Stimulated activated CD4-positive, alpha-beta T cell treated with anti-CD3 and anti-CD28 coated beads, Interleukin-2, amount 100 ng/mL, for 24 hours (primary cell): ENCODE measurements around the gene GARRE1.
"Not testable (repeated sequence)": the region's sequence is repeated elsewhere in the genome, so short reads cannot be mapped to it uniquely, and the experiment has no call there.

Experiments
- DNase-seq, 2 donors: peaks; one replicate each; pipeline ENCODE4 v3.0.0-alpha.2; 2020

Gene GARRE1

DNA sequence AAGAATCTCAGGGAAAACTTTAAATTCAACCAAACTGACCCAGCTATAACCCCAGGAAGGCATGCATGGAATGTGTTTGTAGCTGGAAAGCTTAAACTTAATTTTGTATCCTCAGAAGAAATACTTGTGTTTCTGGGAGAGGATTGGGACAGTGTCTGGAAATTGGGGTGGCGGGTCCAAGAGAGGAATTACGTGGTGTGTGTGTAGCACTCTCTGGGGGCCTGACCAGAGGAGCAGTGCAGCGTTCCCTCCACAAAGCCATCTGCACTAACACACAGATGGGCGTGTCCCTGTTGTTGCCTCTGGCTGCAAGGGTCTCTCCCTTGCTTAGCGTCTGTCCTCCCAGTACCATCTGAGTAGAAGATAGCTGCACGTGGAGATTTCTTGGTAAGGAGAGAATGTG lies 6.4 kb downstream of the GARRE1 start:
- DNase-seq, result no peak

DNA sequence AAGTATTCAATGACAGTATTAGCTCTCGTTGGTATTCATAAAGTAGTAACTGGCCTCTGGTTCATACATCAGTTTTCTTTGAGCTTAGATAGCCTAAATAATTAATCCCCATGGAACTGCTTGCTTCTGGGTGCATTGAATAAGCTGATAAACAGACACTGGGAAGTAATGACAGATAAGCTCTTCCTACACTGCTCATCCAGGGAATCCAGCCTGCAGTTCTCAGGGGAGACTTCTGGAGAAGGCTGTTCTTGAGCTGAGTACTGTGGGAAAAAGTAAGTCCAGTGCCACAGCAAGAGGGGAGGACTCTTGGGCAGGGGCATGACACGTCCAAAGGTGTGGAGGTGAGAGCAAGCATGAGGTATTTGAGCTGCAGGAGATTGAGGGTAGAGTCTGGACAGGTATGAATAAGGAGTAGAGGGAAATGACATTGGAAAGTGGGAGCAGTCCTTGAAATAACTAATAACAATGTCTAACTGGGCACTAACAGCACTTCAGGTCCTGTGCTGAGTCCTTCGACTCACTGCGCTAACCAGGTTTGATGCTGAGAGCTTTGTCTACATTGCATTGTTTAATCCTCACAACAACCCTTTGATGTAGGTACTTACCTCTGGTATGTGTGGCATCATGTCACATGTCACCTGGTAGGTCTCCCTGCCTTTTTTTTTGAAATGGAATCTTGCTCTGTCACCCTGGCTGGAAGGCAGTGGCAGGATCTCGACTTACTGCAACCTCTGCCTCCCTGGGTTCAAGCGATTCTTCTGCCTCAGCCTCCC lies 7.2 kb downstream of the GARRE1 start:
- DNase-seq, result no peak

DNA sequence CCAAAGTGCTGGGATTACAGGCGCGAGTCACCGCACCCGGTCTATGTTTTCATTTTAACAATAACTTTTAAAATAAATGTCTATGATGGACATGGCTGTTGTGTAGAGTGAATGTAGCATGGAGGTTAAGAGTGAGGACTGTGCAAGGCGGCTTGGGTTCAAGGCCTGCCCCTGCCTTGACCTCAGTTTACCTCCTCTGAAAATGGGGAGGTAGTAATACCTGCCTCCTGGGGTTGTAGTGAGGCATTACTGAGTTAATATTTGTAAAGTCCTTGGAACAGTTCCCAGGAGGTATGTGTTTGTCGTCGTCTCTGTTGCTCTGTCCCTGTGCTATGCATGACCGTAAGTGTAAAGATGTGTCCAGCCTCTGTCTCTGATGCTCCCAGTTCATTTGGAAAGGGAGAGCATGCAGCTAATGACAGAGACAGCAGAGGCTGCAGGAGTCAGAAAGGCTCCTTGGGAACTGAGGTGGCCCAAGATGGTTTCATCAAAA lies 9.4 kb downstream of the GARRE1 start:
- no peak for DNase-seq

DNA sequence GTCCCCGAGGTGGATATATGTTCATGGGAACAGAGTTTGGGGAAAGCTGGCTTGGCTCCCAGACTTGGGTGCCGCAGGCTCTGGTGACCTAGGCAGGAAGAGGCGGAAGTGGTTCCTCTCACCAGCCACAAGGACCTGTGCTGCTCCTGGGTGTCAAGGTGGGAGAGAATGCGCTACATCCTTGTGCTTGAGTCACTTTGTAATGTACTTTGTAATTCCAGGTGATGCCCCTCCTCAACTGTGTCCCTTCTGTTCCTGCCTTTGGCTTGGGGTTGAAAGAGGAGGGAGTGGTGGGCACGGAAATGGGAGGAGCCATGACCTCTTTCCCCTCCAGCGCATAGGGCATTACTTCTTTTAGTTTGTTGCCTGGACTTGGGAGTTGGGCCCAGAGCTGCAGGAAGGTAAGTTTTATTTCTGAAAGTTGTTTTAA lies 10.9 kb downstream of the GARRE1 start:
- no peak for DNase-seq

DNA sequence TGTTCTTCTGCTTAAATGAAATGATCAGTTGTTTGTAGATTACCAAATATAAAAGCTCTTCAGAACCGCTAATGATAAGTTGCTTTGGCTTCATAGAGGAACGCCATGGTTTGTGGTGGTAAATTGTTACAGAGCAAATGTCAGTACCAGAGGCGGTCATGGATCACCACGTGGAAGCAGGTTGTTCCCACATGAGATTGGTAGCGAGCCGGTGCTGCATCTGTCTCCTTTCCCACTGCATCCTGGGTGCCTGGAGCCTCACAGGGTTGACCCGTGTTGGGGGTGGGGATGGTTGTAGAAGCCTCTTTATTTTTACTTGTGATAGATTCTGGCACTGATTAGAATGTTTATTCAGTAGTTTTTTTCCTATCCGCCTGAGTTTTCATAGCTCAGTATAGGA lies 14.7 kb downstream of the GARRE1 start:
- DNase-seq, result peak in 1 of 2 donors; percentile 14

DNA sequence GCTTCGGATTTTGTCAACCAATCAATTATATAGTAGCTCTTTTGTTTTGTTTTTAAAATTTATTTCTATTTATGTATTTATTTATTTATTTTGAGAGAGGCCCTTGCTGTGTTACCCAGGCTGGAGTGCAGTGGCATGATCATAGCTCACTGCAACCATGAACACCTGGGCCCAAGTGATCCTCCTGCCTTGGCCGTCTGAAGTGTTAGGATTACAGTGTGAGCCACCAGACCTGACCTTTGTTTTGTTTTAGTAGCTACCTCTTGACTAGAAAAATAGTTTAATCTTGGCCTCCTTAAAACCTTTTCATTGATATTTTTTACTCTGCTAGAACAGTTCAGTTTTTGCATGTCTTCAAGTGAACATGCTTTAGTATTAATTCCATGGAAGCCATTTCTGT lies 15.1 kb downstream of the GARRE1 start:
- no peak for DNase-seq

DNA sequence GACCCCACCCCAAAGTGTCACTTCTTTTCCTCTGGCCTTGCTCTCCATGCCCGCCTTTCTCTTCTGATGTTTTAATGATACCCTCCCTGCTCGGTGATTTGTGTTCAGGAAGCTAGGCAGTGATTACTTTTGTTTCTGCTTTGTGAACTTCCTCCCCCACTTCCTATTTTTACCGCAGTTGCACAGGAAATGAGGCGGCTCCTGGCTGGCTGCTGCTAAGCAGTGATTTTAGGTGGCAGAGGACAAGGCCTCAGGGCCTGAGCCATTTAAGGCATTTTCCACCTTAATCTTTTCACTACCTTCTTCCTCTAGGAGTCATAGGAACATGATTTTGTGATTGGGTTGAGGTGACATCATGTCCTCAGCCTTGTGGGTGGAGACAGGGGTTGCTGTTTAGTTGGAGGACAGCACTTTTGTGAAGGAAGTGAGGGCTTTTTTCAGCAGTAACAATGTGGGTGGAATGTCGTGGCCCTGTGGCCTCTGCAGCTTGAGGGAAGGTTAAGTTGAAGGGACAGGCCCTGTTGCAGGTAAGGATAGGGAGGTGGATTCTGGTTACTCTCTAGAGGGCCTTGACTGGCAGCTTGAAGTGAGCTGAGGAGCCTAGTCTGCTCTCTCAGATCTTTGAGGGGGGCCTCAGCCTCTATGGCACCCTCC lies 15.7 kb downstream of the GARRE1 start:
- peak; percentile 57 to 60 for DNase-seq

DNA sequence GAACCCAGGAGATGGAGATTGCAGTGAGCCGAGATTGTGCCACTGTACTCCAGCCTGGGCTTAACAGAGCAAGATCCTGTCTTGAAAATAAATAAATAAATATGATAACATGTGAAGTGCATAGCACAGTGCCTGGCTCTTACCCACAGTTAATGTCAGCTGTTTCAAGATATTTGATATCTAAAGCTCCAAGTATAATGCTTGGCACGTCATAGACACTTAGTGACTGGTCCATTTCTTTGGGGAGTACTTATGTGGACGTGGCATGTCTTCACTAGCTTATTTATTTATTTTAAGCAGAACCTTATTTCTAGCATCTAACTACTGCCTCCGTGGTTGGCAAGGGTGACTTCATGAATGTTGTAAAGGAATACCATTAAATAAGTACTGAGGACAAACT lies 18.8 kb downstream of the GARRE1 start:
- DNase-seq, result no peak

DNA sequence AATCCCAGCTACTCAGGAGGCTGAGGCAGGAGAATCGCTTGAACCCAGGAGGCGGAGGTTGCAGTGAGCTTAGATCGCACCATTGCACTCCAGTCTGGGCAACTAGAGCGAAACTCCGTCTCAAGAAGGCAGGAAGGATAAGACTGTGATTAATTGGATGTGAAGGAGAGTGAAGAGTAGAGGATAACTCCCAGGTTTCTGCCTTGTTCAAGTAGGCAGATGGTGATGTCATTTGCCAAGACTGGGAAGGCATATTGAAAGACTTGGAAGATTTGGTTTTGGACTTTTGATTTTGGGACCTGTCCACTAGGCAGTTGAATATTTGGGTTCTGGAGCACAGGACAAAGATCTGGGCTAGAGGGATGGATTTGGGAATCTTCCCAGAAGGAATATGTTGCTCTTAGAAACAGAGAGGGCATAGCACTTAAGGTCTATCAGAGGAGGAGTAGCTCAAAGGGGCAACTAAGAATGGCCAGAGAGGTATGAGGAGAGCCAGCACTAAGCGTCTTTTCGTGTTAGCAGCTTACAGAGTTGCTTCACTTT lies 20.0 kb downstream of the GARRE1 start:
- no peak for DNase-seq

DNA sequence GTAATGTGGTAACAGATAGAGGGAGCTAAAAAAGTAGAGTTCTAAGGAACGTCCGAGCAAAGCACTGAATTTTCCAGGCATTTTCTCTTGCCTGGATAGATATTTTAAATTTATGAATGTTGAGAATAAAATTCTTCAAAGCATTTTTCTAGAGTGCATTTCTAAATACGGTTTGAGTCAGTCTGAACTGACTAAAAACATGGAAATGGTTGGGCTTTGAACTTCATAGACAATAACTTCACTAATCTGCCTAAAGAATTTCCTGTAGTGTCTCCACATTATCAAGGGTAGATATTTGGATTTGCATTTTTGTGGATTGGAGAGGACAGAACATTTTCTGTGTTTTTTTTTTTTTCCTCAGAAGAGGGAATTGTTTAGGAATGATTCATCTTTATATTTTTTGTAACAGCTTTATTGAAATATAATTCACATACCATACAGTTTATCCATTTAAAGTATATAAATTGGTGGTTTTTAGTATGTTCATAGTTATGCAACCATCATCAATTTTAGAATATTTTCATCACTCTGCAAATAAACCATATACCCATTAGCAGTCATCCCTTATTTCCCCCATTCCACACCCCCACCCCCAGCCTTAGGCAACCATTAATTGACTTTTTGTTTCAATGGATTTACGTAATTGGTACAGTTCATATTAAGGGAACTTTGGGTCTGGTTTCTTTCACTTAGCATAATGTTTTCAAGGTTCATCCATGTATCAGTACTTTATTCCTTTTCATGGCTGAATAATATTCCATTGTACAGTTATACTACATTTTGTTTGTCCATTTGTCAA lies 20.7 kb downstream of the GARRE1 start:
- no peak for DNase-seq

DNA sequence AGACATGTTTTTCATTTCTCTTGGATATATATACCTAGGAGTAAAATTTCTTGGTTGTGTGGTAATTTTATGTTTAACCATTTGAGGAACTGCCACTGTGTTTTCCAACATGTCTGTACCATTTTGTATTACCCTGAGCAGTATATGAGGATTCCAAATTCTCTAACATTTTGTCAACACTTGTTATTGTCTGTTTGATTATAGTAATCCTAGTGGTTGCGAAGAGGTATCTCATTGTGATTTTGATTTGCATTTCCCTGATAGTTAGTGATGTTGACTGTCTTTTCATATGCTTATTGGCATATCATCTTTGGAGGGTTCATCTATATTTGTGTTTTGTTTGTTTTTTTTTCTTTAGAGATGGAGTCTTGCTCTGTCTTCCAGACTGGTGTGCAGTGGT lies 21.4 kb downstream of the GARRE1 start:
- DNase-seq, result no peak

DNA sequence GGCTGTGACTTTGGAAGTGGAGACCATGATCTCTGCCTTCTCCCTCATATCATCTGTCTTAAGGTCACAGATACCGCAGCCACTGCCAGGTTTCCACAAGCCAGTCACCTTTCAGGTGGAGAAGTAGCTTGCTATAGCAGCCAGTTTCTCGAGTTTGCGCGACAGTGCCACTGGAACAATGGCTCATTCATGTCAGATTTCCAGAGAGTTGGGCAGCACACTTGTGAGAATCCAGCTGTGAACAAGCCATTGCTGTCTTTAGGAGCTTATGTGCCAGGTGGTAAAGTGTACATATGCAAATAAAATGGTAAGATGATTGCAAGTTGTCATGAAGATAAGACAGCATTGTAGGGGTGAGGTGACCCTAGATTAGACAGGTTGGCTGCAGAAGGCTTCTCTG lies 22.3 kb downstream of the GARRE1 start:
- no peak for DNase-seq

DNA sequence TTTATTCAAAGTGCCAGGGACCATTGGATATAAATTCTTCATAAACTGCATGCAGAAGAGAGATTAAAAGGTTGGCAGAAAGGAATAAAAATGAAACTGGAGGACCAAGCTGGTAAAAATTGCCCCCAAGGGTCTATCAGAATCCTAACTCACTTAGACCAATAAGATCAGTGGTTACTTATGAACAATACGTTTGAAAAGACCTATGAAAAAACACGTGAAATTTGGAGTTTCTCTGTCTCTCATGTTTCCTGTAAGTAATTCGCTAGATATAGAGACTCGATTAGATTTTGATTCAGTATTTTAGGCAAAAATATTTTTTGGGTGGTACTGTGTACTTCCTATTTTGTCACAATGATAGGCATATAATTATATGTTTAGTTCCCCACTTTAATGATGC lies 22.9 kb downstream of the GARRE1 start:
- no peak for DNase-seq

DNA sequence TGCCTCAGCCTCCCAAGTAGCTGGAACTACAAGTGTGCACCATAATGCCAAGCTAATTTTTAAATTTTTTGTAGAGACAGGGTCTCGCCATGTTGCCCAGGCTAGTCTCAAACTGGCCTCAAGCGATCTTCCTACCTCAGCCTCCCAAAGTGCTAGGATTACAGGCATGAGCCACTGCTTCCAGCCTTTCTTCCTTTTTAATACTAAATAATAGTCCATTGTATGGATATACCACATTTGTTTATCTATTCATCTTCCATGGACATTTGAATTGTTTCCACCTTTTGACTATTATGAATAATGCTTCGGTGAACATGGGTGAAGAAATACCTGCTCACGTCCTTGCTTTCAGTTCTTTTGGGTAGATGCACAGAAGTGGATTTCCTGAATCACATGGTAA lies 24.4 kb downstream of the GARRE1 start:
- no peak for DNase-seq

DNA sequence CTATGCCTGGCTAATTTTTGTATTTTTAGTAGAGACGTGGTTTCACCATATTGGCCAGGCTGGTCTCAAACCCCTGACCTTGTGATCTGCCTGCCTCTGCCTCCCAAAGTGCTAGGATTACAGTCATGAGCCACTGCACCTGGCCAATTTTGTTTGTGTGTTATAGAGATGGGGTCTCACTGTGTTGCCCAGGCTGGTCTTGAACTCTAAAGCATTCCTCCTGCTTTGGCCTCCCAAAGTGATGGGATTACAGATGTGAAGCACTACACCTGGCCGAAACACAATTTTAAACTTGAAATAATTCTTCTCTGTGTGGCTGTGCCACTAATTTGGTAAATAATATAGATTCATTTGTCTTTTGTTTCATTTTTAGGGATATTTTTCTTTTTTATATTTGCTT lies 27.1 kb downstream of the GARRE1 start:
- DNase-seq, result not testable (repeated sequence)

DNA sequence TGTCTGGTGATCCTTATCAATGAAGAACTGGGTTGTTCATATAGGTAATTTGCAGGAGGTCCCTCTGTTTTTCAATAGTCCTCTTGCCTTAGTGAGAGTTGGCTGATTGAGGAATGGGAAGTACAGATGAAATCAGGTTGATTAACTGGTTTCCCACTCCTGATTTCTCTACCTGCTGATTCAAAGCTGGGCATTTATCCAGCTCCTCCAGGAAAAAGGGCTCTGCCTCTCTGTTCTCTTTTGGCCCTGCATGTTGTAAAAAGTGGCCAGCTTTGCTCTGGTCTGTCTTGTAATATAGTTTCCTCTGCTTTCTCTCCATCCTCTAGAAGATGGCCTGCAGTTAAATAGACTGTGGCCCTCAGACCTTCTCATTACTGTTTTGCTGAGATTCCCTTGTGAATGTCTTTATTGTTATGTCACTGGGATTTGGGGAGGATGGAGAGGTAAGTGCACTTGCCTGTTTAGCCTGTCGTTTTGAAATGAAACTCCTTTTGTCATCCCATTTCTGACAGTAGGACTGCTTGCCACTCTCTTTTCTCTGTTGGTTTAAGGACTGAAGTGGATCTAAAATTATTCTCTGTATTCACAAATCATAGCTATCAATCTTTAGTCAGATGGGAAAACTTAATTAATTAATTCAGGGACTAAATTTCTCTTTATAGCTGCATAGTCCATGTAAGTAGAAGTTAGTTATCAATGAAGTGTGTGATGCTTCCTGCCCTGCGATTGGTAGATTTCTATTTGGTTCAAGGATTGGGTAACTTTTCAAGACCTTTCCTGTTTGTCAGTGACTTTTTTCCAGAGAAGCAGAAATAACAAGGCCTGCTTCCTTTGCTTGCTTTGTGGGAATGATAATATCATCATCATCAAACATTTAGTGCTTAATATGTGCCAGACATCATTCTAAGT lies 28.5 kb downstream of the GARRE1 start:
- no peak for DNase-seq

DNA sequence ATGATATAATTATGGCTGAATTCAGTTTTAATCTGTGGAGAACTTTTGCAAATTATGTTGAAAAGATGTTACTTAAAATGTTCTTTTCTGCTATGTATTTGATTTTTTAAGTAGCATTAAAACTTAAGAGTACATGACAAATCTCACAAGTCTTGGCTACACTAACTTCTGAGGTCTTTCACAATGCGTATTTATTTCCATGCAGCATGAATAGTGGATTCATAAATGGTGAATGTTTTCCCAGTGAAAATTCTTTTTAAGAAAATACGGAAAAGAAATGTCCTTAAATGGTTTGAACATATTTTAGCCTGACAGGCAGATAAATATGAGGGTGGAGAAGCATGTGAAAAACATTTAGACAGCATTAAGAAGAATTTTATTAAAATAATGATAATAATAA lies 30.2 kb downstream of the GARRE1 start:
- no peak for DNase-seq

DNA sequence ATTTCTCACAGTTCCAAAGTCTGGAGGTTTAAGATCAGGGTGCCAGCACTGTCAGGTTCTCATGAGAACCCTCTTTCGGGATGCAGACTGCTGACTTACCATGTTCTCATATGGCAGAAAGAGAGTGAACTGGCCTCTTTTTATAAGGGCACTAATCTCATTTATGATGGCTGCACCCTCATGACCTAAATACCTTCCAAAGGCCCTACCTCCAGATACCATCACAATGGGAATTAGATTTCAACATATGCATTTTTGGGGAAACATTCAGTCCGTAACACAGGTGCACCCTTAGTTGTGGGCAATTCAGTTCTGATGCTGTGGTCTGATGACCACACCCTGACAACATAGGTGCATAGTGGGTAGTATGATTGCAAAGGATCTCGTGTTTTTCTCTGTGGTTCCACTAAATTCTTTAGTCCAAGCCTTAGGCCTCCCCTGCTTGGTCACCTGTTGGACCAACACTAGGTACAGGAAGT lies 33.3 kb downstream of the GARRE1 start:
- DNase-seq, result no peak

DNA sequence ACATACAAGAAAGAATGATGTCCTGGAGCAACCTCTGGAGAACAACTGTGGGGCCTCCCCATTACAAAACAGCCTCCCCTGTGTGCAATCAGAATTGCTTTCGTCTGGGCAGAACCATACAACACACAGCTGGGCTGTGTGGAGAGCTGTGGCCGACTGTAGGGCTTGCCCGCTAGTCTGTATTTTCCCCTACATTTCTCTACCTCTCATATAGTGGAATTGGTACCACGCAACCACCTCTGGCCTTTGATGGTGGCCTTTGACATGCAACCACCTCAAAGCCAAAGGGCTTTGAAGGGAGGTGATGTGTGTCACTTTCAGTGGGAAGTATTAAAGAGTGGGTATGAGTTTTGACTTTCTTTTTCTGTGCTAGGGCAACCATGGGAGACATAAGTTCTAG lies 34.0 kb downstream of the GARRE1 start:
- DNase-seq, result peak in 1 of 2 donors; percentile 18

DNA sequence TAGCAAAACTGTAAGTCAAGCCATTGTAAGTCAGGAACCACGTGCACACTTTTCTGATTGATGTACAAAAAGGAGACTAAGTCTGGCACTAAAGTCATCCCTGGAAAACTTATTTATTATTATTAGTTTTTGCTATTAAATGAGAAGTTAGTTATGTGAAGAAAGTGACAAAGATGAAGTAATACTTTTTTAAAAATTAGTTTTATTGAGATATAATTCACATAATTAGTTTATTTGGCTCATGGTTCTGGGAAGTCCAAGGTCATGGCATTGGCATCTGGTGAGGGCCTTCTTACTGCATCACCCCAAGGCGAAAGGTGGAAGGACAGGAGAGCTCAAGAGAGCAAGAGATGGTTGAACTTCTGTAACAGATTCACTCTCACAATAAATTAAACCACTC lies 36.9 kb downstream of the GARRE1 start:
- no peak for DNase-seq

DNA sequence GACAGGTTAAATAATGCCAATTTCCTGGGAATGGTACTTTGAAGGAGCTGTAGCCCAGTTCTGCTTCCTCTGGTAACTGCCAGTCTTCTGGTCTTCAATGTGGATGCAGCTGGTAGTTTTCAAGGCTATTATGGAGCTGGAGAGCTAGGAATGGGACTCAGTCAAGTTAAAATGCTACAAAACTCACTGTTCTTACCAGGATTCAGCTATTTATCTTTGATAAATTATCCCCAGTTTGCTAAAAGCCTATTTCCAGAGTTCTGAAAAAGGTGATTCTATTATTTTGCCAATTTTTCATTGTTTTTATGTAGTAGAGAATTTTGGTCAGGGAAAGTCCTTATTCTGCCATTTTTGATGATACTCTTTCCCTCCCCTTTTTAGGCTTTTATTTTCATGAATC lies 40.7 kb downstream of the GARRE1 start:
- DNase-seq, result no peak

DNA sequence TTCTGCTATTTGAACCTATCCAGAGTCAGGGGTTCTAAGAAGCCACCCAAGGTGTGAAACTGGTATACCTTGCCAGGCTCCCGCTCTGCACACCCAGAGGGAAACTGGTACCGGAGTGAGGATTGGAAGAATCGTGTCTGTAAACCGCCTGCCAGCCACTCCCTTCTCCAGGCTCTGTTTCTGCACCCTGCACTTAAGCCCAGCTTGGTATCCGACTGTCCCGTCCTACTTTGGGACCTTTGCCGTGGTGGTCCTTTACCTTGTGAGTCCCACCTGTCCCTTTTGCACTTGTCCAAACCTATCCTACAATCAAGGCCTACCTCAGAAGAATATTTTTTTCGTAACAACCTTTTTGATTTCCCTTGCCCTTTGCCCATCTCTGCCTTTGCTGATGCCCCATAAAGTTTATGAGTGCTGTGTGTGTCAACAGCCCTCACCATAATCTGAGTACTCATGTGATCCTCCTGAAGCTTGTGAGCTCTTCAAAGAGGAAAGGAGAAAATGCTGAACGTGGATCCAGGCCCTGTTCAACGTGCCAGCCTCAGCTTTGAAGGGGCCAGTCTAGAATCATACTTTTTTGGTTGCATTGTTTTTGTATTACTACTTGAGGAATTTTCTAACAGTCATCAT lies 44.7 kb downstream of the GARRE1 start:
- no peak for DNase-seq
